ENCODE results near the gene C11orf98. TPM values are rescaled to one million over a fixed set of nuclear protein-coding genes. Genes with fewer than 3 reads are reported as not detected.

The C11orf98 gene
- total RNA-seq, 2 donors from 2014 or later: 125 to 140 TPM

DNA sequence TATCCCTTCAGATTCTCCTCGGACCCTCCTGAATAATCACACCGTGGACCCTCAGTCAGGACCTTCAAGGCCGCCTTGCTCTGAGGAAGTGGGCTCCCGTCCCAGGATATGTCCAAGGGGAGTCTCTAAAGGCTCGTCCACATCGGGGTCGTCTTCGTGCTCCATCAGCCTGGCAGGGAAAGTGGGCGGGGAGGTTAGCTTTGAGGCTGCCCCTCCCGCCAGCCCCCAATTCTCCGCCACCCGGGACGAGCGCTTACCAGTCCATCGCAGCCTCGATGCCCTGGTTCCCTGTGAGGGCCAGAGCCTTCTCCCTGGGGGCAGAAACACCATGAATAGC lies 13.4 kb upstream of the C11orf98 start:
- peak overlapping the region; percentile 71 for H3K27ac ChIP-seq (ENCODE audit: low read depth, low read length)
- WGBS, 2 experiments (ENCODE audit: insufficient coverage in 1 of 2, insufficient read length in 1 of 2): 7 to 14% methylated on average over 10 to 16 of the region's 16 CpGs

DNA sequence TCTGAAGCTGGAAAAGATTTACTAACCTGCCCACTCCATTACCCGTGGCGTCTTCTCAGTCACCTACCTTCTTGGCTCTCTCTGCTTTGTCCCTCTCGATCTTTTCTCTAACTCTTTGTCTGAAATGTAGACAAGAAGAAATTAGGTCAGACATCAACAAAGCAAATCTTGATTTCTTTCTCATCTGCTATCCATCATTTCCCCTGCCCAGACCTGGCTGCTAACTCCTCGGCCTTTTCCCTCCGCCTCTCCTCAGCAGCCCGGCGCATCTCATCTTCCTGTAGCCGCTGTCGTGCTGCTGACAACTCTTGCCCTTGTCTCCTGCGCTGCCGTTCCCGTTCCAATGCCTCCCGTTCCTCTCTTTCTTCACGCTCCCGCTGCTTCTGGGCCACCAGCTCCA lies 12.7 kb upstream of the C11orf98 start:
- Mint-ChIP-seq H3K4me1 (peaks cover 19% of the 10 kb centered on the region), H3K27ac (peak overlapping the region; percentile 79), H3K9me3 (no peaks in the 10 kb centered on the region), H3K27me3 (ENCODE audit: insufficient read depth) (no peaks in the 10 kb centered on the region), H3K4me3 (peak overlapping the region; percentile 84), H3K36me3 (ENCODE audit: low read depth) (peaks cover 37% of the 10 kb centered on the region)
- Histone ChIP-seq H3K9ac (ENCODE audit: extremely low read depth, low read length, poor library complexity, severe bottlenecking) (no peak overlapping the region), H3K36me3 (ENCODE audit: control insufficient read depth, insufficient read depth, low read length) (peaks cover 40% of the 10 kb centered on the region), H3K4me3 (ENCODE audit: low read length) (peak overlapping the region; percentile 94), H3K27me3 (ENCODE audit: control insufficient read depth, insufficient read depth, low read length, poor library complexity, severe bottlenecking) (no peaks in the 10 kb centered on the region), H3K9me3 (ENCODE audit: control insufficient read depth, low read length) (no peaks in the 10 kb centered on the region), H3K4me1 (ENCODE audit: control insufficient read depth, insufficient read depth, low read length) (peaks cover 7% of the 10 kb centered on the region), H3K27ac (ENCODE audit: low read depth, low read length) (no peak overlapping the region)
- DNase-seq: no peak
- WGBS, 2 experiments (ENCODE audit: insufficient coverage in 1 of 2, insufficient read length in 1 of 2): 90 to 92% methylated on average over 15 of the region's 15 CpGs
- no peak for TF ChIP-seq CTCF (conservative IDR thresholded peaks at IDR 0.05)

More for the DNA sequence above, 13.4 kb upstream of the C11orf98 start:
- Histone ChIP-seq H3K9ac (ENCODE audit: extremely low read depth, low read length, poor library complexity, severe bottlenecking) (peak overlapping the region; percentile 82), H3K27me3 (ENCODE audit: control insufficient read depth, insufficient read depth, low read length, poor library complexity, severe bottlenecking) (no peaks in the 10 kb centered on the region), H3K36me3 (ENCODE audit: control insufficient read depth, insufficient read depth, low read length) (peaks cover 34% of the 10 kb centered on the region), H3K4me3 (ENCODE audit: low read length) (peak overlapping the region; percentile 94), H3K4me1 (ENCODE audit: control insufficient read depth, insufficient read depth, low read length) (peaks cover 7% of the 10 kb centered on the region), H3K9me3 (ENCODE audit: control insufficient read depth, low read length) (no peaks in the 10 kb centered on the region)
- no peak for TF ChIP-seq CTCF (conservative IDR thresholded peaks at IDR 0.05)
- Mint-ChIP-seq H3K27ac (peak overlapping the region; percentile 91), H3K27me3 (ENCODE audit: insufficient read depth) (no peaks in the 10 kb centered on the region), H3K36me3 (ENCODE audit: low read depth) (peaks cover 33% of the 10 kb centered on the region), H3K9me3 (no peaks in the 10 kb centered on the region), H3K4me3 (peak overlapping the region; percentile 84), H3K4me1 (peaks cover 16% of the 10 kb centered on the region)
- DNase-seq: no peak

DNA sequence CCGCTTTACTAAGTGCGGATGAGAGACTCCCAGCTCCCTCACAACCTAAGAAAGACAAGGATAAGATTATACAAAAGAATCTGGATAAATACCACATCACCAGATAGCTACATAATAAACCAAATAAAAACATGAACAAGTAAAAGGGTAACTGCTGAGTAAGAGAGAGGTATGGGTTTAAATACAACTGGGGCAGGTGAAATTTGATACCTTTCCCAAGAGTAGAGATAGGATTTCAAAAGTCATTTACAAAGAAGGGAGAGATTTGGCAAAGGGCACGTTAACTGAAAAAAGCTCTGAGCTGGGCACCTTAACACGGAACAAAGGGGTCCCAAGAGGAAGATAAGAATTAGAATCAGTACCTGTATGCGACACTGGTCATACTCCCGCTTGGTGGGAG lies 12.1 kb upstream of the C11orf98 start:
- H3K36me3 Mint-ChIP-seq (ENCODE audit: low read depth): peaks cover 37% of the 10 kb centered on the region
- Histone ChIP-seq H3K27me3 (ENCODE audit: control insufficient read depth, insufficient read depth, low read length, poor library complexity, severe bottlenecking) (no peaks in the 10 kb centered on the region), H3K4me3 (ENCODE audit: low read length) (no peak overlapping the region), H3K27ac (ENCODE audit: low read depth, low read length) (no peak overlapping the region), H3K36me3 (ENCODE audit: control insufficient read depth, insufficient read depth, low read length) (peaks cover 42% of the 10 kb centered on the region), H3K9me3 (ENCODE audit: control insufficient read depth, low read length) (no peaks in the 10 kb centered on the region), H3K4me1 (ENCODE audit: control insufficient read depth, insufficient read depth, low read length) (peaks cover 7% of the 10 kb centered on the region), H3K9ac (ENCODE audit: extremely low read depth, low read length, poor library complexity, severe bottlenecking) (no peak overlapping the region)
- peak overlapping the region; percentile 0 for H3K27ac Mint-ChIP-seq
- H3K4me1 Mint-ChIP-seq: peaks cover 19% of the 10 kb centered on the region
- H3K4me3 Mint-ChIP-seq: peak overlapping the region; percentile 84
- H3K9me3 Mint-ChIP-seq: no peaks in the 10 kb centered on the region
- no peak for TF ChIP-seq CTCF (conservative IDR thresholded peaks at IDR 0.05)
- no peak for DNase-seq
- WGBS, 2 experiments (ENCODE audit: insufficient coverage in 1 of 2, insufficient read length in 1 of 2): 89 to 93% methylated on average over 4 to 6 of the region's 6 CpGs
- H3K27me3 Mint-ChIP-seq (ENCODE audit: insufficient read depth): no peaks in the 10 kb centered on the region

Measured in endodermal cell (in vitro differentiated cells).